NCI-H2196 treated with DMSO at 0.1 percent for 48 hours (cell line): ENCODE results near the gene P2RX3.
"Not testable (repeated sequence)": the region's sequence is repeated elsewhere in the genome, so short reads cannot be mapped to it uniquely, and the experiment has no call there.

Source experiments
- DNase-seq: peaks from one replicate; lab custom pipeline; 2025; ENCODE audit not compliant: unreplicated experiment; lab: John Stamatoyannopoulos, UW

Gene P2RX3

DNA sequence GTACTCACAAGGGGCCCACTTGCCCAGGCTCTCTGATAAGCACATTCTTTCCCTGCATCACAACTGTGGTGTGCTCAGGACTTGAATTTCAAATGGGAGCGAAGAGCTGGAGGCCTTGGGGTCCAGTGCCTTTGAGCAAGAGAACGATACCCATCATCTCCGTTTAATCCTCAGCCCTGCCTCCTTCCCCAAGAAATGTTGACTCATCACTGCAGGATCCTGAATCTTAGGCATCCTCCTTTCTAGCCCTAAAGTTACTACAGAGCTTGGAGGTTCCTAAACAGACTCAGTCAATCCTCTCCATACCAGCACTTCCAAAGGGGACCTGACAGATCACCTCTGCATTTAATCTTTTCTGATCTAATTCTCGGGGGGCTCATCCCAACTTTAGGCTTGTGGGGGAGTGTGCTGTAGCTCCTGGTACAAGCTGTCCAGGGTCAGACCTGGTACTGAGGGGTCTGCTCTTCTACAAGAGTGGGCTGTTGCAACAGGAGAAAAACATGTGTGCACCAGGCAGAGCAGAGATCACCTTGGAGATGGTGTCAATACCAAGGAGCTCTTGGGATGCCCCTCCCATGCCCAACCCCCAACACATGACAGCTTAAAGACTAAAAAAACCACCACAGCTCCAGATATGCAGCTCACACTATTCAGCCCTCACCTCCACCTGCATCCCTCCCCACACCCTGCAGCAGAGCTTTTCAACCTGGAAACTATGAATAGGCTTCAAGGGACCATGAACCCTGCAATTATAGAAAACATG lies 56.2 kb downstream of the P2RX3 start:
- DNase-seq, result no peak

DNA sequence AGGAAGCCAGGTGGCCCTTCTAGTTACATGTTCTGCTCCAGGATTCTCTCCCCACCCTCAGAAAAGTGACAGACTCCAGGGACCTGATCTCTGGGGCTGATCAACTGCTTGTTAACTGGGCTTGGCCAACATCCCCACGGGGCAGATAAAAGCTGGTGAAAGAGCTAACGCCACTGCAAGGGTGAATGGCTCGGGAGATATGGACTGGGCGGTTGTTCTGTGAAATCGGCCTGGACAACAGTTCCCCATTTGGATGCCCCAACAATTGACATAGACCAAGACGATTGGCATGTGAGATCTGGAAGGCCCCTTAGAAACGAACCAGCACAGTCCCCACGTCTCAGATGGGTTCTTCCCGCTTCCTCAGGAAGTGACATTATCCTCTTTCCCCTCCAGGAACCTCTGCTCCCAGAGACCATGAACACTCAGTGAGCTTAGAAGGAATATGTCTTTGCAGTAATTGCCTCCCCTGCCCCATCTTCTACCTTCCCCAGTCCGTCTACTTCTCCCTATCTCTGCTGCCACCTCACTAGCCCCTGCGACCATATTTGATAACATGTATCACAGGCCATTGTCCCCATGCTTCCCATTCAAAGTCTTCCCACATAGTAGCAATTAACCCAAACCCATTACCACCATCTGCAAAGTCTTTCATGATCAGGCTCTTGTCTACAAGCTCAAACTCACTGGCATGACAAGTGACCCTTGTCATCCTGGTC lies 57.9 kb downstream of the P2RX3 start:
- DNase-seq, result no peak

DNA sequence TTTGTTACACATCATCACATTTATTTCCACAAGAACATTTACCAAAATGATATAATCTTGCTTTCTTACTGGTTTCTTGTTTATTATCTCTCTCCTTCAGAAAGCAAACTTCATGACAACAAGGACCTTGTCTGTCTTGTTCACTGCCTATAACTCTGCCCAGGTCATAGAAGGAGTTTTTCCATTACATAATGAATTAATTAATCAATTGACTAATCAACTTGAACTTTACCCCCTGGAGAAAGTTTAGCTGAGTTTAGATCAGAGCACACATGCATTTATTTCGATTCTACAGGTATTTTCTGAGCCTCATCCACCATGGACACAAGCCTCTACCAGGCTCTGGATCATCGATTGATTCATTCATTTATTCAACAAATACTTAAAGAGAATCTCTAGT lies 58.6 kb downstream of the P2RX3 start:
- DNase-seq, result no peak

DNA sequence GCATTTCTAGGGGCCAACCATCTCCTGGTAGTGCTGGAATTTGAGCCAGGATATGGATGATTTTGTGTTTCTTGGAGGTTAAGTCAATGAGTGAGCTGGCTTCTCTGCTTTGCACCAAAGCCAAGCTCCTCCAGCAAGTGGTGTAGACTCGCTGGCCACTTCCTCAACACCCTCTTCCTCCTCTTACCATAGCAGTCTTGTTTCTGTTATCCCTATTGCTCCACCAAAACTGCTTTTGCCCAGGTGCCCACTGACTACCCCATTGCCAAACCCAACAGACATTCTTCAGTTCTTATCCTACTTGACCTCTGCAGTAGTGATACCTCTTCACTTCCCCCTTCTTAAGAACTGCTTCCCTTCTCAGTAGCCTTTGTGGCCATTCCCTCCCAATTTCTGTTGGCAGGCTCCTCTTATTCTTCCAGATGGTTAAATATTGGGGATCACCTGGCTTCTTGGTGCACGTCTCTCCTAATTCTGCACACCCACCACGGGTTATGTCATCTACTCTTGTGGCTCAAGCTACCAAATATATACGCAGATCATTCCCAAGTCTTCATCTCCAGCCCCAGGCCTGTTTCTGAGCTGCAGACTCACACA lies 59.3 kb downstream of the P2RX3 start:
- no peak for DNase-seq

DNA sequence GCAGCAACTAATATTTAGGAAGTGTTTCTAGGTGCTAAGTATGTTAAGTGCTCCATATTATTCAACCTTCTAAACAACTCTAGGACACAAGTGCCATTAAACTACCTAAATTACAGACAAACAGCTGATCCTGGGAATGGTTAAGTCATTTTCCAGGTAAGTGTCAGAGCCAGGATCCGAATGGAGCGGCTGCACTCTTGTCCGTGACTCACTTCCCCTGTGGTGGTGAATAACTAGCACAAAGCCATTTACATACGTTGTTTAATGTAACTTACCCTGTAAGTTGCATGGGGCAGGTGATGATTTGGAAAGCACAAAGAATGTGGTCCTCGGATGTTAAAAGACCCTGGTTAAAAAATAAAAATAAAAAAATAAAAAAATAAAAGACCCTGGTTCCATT lies 61.1 kb downstream of the P2RX3 start:
- no peak for DNase-seq

DNA sequence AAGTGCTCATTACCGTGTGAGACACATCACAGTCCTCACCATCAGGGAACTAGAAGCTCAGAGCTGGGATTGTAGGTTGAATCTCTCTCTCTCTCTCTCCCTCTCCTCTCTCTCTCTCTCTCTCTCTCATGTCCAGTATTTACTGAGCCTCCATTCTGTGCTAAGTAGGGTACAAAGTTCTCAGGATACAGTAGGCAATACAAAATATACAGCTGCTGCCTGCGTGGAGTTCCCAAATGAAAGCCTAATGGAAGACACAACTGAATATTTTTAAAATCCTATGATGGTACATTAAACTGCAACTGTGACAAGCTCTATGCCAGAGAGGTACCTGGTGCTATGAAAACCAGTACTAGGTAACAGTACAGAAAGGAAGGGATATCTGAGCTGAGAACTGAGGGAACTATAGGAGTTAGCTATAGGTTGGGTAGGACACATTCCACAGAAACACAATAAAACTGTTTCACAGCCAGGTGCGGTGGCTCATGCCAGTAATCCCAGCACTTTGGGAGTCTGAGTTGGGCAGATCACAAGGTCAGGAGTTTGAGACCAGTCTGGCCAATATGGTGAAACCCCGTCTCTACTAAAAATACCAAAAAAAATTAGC lies 61.9 kb downstream of the P2RX3 start:
- no peak for DNase-seq

DNA sequence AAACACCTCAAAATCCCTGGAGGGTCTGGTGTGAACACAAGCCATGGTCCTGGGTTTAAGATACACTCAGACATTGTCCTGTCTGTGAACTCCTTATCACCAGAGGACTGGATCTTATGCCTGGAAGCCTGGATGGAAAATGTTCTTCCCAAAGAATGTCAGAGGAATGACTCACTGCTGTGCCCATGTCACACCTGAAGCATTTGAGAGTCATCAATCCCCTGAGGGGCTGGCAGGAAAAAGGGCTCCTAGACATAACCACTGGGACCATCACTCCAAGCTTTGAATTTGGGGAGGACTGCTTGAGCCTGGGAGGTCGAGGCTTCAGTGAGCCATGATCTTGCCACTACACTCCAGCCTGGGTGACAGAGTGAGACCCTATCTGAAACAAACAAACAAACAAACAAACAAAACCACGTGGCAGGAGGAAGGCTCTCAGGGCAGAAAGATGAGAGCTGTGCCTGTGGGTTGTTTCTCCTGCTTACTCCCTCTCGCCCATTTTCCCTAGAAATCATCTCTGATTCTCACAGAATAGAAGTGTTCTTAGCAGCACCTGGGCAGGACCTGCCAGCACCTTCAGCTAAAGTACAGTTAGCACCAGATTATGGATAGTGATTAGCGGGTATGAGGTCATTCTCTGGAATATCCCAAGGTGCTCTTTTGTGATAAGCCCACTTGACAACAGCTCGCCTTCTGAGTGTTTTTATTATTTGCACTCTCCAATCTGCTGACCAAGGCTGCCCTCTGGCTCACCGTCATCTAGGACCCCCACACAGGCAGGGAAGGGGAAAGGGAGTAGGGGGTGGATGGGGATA lies 64.2 kb downstream of the P2RX3 start:
- no peak for DNase-seq

DNA sequence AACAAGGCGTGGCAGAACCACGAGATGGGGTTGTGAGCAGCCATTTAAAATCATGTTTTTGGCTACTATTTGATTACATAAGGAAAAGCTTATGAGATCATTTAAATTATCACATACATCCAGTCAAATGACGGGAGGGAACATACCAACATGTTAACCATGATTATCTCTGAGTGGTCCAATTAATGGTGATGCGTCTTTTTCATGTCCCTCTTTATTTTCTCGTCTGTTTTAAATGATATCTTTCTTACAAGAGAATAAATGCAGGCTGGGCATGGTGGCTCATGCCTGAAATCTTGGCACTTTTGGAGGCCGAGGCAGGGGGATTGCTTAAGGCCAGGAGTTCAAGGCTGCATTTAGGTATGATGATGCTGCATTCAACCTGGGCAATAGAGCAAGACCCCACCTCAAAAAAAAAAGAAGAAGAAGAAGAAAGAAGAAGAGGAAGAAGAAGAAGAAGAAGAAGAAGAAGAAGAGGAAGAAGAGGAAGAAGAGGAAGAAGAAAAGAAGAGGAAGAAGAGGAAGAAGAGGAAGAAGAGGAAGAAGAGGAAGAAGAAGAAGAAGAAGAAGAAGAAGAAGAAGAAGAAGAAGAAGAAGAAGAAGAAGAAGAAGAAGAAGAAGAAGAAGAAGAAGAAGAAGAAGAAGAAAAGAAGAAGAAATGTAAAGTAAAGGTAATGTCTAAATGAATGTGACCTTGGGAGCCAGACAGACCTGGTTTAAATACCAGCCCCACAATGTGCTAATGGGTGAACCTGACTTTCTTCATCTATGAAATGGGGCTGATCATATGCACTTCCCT lies 65.0 kb downstream of the P2RX3 start:
- DNase-seq, result not testable (repeated sequence)

DNA sequence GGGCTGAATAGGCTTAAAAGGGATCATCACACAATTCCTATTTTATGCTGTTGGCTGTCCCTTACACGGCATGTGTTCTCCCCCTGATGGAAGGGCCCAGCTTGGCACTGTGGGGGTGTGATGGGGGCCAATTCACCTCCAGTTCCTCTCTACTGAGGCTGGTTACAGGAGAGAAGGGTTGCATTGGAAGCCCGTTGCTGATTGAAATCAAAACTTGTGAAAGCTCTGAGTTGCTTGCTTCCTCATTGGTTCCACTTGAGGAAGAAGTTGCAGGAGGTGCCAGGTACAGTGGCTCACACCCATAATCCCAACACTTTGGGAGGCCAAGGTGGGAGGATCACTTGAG lies 65.6 kb downstream of the P2RX3 start:
- DNase-seq, result no peak

DNA sequence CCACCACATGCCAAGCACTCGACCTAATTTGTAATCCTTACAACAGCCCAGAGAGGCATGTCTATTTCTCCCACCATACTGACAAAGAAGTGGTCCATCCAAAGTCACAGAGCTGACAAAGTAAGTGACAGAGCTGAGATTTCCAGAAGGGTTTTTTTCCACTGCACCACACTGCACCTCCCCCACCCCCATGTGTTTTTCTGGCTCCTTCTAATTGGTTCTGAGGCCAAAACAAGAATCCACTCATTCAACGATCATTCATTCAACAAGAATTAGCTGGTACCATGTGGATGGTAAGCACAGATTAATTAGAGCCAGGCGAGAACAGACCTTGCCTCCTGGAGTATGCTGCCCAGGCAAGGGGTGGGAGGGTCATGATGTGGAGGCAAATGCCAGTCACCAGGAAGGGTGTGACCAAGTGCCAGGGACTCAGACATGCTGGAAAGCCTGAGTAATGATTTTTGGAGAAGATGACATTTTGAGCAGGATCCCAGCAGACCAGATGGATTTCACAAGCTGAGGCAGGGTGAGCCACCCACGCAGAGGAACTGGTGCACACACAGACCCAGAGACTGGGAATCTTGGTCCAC lies 67.2 kb downstream of the P2RX3 start:
- DNase-seq, result no peak

DNA sequence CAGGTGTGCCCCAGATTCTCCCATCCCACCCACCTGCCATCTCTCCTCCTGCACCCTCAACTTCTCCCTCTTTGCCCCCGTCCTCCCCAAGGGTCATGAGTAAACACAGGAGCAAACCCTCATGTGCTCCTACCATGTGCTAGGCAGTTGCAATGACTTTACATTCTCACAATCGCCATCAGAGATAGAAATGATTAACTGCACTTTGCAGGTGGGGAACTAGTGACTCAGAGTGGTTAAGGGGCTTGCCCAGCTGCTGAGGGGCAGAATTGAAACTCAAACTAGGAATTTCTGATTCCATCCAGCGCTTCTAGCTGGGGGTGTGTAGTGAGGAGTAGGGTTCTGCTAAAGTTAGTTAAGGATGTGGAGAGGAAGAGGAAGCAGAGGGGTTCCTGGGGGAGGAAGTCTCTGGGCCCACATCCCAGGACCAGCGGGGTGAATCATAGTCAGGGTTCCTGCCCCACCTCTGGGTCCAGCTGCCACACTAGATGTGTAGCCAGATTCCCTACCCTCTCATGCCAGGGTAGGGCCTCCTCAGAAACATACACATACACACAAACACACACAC lies 68.3 kb downstream of the P2RX3 start:
- no peak for DNase-seq

DNA sequence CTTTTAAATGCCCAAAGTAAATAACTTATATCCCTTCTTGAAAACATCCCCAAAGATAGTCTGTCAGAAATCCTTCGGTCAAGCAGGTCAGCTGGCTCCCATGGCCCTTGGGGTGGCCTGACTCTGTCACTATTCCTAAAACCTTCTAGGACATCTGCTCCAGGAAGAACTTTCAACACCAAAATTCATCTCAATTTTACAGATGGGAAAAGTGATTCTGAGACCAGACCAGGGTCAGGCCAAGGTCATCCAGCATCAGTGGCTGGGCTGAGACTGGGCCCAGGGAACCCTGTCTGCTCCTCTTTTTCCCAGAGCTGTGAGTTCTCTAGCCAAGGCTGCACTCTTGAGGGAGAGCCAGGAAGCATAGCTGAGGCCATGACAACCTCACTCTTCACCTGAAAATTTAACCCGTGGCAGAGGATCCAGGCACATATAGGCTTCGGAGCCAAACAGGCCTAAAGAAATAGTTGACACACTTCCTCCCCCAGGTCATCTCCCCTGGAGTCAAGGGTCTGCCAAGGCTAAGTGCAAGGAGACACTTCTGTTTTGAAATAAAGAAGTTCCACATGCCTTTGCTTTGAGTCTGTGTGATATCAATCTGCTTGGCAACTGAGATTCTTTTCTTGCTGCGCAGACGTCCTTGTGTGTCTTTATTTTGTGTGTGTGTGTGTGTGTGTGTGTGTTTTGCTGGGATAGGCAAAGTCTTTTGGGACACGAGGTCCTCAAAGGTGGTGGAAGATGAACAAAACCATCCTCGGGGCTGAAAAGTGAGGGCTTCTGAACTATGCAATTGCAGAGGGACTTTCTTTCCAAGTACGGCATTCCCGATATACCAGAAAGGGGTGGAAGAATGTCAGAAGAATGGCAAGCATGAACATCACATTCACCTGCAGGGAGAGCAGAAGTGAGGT lies 69.1 kb downstream of the P2RX3 start:
- no peak for DNase-seq

DNA sequence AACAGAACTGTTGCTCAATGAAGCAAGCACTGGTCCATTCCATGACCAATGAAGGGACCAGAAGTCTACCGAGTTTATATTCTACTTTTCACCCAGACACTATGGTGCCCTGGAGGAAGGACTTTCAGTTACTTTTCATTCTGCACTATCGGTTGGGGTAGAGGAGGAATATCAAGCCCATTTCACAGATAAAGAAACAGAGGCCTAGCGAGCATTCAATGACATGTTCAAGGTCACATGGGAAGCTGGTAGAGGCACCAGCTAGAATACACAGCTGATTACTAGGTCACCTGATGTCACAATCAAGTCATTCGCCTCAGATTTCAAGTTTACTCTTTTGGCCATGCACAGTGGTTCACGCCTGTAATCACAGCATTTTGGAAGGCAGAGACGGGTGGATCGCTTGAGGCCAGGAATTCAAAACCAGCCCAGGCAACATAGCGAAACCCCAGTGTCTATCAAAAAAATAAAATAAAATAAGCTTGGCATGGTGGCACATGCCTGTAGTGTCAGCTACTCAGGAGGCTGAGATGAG lies 69.9 kb downstream of the P2RX3 start:
- no peak for DNase-seq

DNA sequence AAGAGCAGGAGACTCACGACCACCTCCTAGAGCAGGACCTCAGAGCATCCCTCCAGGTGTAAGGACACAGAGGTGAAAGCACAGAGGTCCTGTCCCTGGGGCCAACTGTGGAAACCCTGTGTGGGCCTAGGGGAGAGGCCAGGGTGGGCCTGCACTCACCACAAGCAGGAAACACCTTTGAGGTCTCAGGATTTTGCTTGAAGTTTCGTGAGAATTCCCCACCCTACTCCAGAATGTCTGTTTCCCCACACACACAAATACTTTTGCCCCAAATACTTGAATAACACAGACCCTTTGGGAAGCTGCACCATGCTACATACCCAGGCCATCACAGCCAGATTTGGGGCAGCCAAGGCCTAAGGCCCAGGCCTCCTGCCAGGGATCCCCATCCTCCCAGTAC lies 70.6 kb downstream of the P2RX3 start:
- DNase-seq, result no peak

DNA sequence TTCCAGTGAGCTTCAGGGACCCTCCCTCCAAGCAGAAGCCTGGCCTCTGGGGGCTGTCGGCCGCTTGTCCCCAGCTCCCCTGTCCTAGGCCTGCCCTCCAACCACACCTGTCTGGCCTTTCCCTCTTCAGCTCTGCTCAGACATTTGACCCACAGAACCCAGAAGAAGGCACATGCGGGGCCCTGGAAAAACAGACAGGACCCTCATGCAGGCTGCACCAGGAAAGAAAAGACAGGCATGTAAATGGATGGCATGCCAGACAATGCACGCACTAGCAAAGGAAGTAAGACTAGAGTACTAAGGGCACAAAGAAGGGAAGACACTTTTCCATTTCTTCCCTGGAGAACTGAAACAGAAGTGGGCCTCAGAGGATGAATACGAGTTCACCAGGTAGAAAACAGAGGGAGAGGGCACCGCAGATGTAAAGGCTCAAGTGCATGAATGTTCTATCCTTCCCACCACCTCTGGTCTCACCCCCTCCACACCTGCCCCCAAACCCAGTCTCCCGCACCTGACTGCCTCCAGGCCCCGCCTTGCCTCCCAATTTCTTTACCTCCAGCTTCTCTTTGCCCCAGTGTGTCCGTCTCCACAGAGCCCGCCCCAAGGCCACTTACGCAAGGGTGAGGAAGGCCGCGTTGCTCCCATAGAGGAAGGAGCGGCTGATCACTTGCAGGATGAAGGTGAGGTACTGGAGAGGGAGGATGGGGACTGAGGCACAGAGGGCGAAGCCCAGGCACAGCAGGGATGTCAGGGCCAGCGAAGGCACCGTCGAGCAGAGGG lies 71.4 kb downstream of the P2RX3 start:
- DNase-seq, result no peak

DNA sequence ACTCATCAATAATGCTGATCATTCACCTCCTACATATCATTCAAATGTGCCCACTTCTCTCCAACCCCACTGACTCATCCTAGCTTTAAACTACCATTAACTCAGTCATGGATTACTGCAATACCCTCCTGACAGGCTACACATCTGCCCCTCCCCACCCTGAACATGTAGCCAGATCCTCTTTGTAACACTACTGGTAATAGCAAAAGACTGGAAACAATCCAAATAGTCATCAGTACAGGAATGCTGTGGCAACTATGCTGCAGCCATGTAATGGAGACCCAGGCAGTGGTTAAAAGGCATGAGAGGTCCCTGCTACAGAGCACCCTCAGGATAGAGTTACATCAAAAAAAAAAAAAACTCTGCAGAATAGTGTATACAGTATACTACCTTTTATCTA lies 72.1 kb downstream of the P2RX3 start:
- DNase-seq, result no peak

DNA sequence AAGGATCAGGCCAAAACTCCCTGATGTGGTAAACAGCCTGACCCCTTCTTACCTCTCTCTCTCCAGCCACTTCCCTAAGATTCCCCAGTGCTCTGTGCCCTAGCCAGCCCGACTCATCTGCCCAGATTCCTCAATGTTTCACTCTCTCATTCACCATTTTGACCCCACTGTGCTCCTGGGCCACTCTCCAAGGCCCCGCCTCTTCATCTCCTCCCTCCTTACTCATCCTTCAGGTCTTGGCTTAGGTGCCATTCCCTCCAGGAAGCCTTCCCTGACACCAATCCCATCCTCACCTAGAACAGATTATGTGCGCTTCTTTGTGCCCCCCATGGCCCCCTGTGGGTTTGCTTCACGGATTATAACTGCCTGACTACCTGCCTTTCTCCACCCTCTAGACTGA lies 75.5 kb downstream of the P2RX3 start:
- DNase-seq, result no peak
